Activated T-helper 2 cell treated with anti-CD3 and anti-CD28 coated beads, Interferon-gamma antibody, Interleukin-2, Interleukin-4, amounts not matched to agents 10 μg/mL and 5 μg/mL and 100 μg/mL, durations not matched to agents 14 hours and 24 hours and 36 hours (primary cell): Measurements from ENCODE around the gene CP. TPM values are rescaled to one million over a fixed set of nuclear protein-coding genes. Genes with fewer than 3 reads are reported as not detected.
"Not testable (repeated sequence)": the region's sequence is repeated elsewhere in the genome, so short reads cannot be mapped to it uniquely, and the experiment has no call there.

Source experiments
- DNase-seq: peaks from one replicate; pipeline ENCODE4 v3.0.0; 2021; ENCODE audit warnings: low spot score
- H3K27ac Mint-ChIP-seq: one replicate; pipeline ENCODE4 v1.8.0; 2021; ENCODE audit warnings: mixed read lengths
- H3K27me3 Mint-ChIP-seq: one replicate; pipeline ENCODE4 v1.8.0; 2021; ENCODE audit warnings: low read depth, mixed read lengths
- H3K36me3 Mint-ChIP-seq: one replicate; pipeline ENCODE4 v1.8.0; 2021; ENCODE audit warnings: low read depth, mixed read lengths
- H3K4me1 Mint-ChIP-seq: one replicate; pipeline ENCODE4 v1.8.0; 2021; ENCODE audit warnings: low read depth, mixed read lengths
- H3K4me3 Mint-ChIP-seq: one replicate; pipeline ENCODE4 v1.8.0; 2021; ENCODE audit warnings: low read depth, mild to moderate bottlenecking, moderate library complexity, mixed read lengths
- H3K9me3 Mint-ChIP-seq: one replicate; pipeline ENCODE4 v1.8.0; 2021; ENCODE audit warnings: mixed read lengths
- intact Hi-C: fragments of 100-400 bp; cut with micrococcal nuclease; formaldehyde crosslinking; loops from one replicate; pipeline ENCODE4 v1.15.1; 2023
- total RNA-seq: library from RNA; stranded (reverse); gene quantifications from 2 replicates; pipeline ENCODE4 v1.2.3, GENCODE V29; 2022

Gene CP
- total RNA-seq, 1 donor from 2014 or later, result not detected

DNA sequence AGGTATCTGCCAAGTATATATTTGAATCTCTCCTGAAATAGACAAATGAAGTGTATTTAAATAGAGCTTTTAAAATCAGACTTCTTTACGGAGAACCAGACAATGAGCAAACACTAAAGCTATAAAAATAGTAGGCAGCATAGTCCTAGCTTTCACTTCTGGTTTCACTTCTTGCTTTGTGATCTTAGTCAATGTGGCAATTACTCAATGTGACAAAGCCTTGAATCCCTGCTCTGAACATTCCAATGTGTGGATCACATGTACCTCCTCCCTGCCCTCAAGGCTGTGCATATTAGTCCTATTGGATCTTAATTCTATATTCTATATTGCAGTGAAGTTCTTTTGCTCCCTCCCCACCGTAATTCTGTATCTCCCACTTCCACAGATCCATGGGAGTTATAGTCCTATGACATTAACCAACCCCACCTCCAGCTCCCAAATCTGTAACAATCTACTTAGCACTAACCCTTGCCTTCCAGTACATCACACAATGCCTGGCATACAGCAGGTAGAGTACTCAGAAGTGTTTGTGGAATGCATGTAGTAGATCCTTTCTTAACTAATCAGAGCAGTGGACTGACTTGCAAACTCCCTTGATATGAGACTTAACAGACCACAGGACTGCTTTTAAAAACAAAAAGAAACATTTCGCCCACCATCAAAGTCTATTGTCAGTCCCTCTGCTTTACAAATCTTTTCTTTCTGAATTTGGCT is 24.3 kb upstream of the CP start:
- Mint-ChIP-seq H3K27ac (peak overlapping the region; percentile 21), H3K27me3 (peaks cover 7% of the 10 kb centered on the region), H3K4me1 (peaks cover 39% of the 10 kb centered on the region), H3K36me3 (no peaks in the 10 kb centered on the region), H3K4me3 (no peak overlapping the region), H3K9me3 (no peaks in the 10 kb centered on the region)
- no peak for DNase-seq
- intact Hi-C loops, result loop anchor here (5.0 kb wide), 1 partner anchor 254 kb away; the partner anchor contains the start of gene GYG1

DNA sequence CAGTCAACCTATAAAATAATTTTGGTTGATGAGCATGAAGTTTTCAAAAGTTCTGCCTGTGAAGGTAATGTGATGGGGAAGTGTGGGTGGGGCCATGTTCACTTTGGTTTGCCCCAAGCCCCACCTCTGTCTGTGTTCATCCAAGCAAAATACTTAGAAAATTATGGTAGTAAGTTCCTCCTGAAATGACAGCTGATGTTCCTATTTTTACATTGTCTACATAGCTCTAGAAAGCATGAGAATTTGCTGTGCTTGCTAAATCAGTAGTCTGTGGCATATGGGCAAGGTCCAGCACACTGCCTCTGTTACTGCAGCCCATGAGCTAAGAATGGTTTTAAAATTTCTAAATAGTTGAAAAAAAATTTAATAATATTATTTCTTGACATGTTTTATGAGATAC is 21.9 kb upstream of the CP start:
- intact Hi-C loops, result no loop called here
- DNase-seq, result no peak
- Mint-ChIP-seq H3K27ac (no peak overlapping the region), H3K36me3 (no peaks in the 10 kb centered on the region), H3K9me3 (no peaks in the 10 kb centered on the region), H3K27me3 (peaks cover 16% of the 10 kb centered on the region), H3K4me3 (no peak overlapping the region), H3K4me1 (peaks cover 34% of the 10 kb centered on the region)

DNA sequence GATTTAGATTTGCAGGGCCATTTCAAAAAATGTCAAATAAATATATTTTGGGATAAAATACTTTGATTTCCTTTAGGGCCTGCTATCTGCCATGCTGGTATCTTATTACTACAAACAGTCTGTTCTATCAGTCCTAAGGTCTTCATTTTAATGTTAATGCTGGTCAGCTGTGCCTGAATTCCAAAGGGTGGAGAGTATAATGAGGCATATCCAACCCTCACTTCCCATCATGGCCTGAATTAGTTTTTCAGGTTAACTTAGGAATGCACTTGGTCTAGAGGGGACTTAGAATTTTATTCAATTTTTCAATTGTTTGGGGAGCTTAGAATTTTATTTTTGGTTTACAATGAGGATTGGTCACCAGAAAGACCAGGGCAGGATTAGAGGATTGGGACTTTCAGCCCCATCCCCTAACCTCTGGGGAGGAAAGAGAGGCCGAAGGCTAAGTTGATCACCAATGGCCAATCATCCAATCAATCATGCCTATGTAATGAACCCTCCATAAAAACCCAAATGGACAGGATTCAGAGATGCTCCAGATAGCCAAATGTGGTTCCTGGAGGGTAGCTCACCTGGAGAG is 17.8 kb upstream of the CP start:
- DNase-seq, result no peak
- H3K4me1 Mint-ChIP-seq, result peaks cover 9% of the 10 kb centered on the region
- no peak overlapping the region for H3K4me3 Mint-ChIP-seq
- H3K27me3 Mint-ChIP-seq, result peaks cover 36% of the 10 kb centered on the region
- no peak overlapping the region for H3K27ac Mint-ChIP-seq
- intact Hi-C loops, result no loop called here
- H3K9me3 Mint-ChIP-seq, result no peaks in the 10 kb centered on the region
- H3K36me3 Mint-ChIP-seq, result no peaks in the 10 kb centered on the region

DNA sequence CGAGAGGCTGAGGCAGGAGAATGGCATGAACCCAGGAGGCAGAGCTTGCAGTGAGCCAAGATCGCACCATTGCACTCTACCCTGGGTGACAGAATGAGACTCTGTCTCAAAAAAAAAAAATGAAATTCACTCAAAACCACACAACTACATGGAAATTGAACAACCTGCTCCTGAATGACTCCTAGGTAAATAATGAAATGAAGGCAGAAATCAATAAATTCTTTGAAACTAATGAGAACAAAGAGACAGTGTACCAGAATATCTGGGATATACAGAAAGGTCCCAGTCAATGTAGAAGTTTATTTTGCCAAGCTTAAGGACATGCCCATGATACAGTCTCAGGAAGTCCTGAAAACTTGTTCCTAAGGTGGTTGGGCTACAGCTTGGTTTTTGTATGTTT is 16.6 kb upstream of the CP start:
- H3K4me1 Mint-ChIP-seq, DNase-seq, H3K9me3 Mint-ChIP-seq, H3K36me3 Mint-ChIP-seq, intact Hi-C loops, H3K4me3 Mint-ChIP-seq, H3K27ac Mint-ChIP-seq: not testable (repeated sequence)
- H3K27me3 Mint-ChIP-seq, result peaks cover 36% of the 10 kb centered on the region

DNA sequence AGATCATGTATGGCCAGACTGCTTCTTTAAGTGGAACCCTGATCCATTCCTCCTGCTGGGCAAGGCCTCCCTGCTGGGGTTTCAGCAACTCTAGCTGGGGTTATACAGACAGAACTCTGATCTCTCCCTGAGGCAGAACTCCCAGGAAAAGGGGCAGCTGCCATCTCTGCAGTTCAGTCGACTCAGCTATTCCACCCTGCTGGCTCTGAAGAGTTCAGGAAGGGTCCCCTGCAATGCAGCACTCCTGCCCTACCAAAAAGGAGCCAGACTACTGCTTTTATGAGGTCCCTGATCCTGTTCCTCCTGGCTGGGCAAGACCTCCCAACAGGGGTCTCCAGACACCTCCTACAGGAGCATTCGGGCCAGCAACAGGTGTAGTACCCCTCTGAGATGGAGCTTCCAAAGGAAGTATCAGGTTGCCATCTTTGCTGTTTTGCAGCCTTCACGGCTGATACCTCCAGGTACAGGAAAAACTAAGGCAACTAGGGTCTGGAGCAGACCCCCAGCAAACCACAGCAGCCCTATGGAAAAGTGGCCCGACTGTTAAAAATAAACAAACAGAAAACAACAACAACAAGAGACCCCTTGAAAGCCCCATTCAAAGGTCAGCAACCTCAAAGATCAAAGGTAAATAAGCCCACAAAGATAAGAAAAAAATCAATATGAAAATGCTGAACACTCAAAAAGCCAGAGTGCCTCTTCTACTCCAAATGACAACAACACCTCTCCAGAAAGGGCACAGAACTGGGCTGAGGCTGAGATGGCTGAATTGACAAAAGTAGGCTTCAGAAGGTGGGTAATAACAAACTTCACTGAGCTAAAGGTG is 14.2 kb upstream of the CP start:
- no peaks in the 10 kb centered on the region for H3K4me1 Mint-ChIP-seq

DNA sequence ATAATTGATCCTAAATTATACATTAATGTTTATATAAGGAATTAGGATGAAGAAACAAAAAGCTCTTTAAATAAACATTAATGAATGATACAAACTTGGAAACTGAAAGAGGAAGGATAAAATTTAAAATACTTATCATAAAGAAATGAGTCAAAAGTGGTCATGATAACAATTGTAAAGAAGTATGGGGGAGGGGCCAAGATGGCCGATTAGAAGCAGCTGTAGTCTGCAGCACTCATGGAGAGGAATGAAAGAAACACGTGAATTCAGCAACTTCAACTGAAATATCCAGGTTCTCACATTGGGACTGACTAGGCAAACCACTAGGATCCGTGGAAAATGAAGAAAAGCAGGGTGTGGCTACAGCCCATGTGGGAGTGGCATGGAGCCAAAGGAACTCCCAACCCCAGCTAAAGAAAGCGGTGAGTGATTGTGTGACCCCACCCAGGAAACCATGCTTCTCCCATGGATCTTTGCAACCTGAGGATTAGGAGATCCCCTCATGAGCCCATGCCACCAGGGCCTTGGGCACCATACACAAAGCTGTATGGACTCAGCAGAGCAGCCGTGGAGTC is 13.1 kb upstream of the CP start:
- H3K9me3 Mint-ChIP-seq, result no peaks in the 10 kb centered on the region

More for the DNA sequence above, 14.2 kb upstream of the CP start:
- no peak overlapping the region for H3K27ac Mint-ChIP-seq
- H3K4me3 Mint-ChIP-seq, result no peak overlapping the region
- peaks cover 42% of the 10 kb centered on the region for H3K27me3 Mint-ChIP-seq
- H3K9me3 Mint-ChIP-seq, result no peaks in the 10 kb centered on the region
- intact Hi-C loops, result no loop called here
- DNase-seq, result no peak
- no peaks in the 10 kb centered on the region for H3K36me3 Mint-ChIP-seq

DNA sequence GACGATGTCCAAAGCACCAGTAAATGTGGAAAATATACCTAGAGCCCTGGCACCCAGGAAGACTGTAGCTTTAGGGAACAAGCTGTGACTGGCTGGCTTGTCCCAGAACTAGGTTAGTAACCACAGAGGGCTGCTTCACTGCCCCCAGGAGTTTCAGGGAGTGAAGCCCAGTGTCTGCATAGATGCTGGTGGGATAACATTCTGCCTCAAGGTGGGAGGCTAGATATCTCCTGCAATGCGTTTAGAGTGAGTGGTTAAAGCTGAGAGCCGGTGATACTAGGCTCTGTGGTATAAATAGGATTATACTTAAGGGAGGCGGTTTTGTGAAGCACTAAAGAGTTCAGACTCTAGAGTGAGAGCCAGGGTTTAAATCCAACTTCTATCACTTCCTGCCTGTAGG is 11.7 kb upstream of the CP start:
- Mint-ChIP-seq H3K4me3 (no peak overlapping the region), H3K4me1 (no peaks in the 10 kb centered on the region), H3K9me3 (no peaks in the 10 kb centered on the region), H3K27me3 (peaks cover 31% of the 10 kb centered on the region), H3K36me3 (no peaks in the 10 kb centered on the region), H3K27ac (no peak overlapping the region)
- DNase-seq, result no peak
- intact Hi-C loops, result no loop called here

More for the DNA sequence above, 13.1 kb upstream of the CP start:
- Mint-ChIP-seq H3K27me3 (peaks cover 35% of the 10 kb centered on the region), H3K4me3 (no peak overlapping the region), H3K27ac (no peak overlapping the region), H3K4me1 (no peaks in the 10 kb centered on the region), H3K36me3 (no peaks in the 10 kb centered on the region)
- no peak for DNase-seq
- intact Hi-C loops, result no loop called here

DNA sequence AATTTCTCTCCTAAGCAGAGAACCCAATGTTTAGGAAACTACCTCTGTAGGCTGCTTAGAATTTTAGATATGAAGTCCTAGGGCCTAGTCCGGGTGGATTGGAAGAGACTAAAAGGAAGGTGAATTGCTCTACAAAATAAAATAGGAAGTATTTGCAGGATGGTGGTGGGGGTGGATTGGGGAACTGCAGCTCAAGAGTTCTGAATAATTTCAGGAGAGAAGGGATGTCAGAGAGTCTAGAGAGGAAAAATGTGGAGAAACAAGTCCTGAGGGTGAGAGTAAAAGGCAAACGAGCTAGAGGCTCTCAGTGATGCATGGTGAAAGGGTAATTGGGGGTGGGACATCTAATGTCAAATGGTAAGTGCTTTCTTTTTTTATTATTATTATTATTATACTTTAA is 10.2 kb upstream of the CP start:
- H3K27ac Mint-ChIP-seq, result no peak overlapping the region
- H3K27me3 Mint-ChIP-seq, result peaks cover 22% of the 10 kb centered on the region
- H3K36me3 Mint-ChIP-seq, result no peaks in the 10 kb centered on the region
- DNase-seq, result no peak
- no peaks in the 10 kb centered on the region for H3K4me1 Mint-ChIP-seq
- no peak overlapping the region for H3K4me3 Mint-ChIP-seq
- no peaks in the 10 kb centered on the region for H3K9me3 Mint-ChIP-seq
- intact Hi-C loops, result no loop called here

DNA sequence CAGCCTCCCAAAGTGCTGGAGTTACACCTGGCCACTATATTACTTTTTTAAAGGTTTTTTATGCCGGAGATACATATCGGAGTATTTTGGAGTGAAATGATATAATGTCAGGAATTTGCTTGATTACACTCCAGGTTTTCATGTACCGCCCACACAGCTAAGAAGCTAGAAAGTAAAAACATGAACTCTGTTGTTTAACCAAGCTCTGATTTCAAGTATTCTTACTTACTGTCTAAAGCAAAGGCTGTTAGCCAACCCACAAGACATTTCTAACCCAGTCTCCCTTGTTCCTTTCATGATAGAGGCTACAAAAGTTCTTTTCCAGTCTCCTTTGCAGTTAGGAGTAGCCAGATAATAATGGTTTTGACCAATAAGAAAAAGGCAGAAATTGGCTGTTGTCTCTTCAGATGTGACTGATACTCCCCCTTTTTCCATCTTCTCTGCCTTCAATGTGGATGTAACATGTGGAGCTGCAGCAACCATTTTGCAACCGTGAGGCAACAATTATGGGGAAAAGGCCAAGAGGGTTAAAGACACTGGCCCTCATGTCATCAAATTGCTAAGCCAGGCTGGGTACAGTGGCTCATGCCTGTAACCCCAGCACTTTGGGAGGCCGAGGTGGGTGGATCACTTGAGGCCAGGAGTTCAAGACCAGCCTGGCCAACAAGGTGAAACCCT is 6.1 kb upstream of the CP start:
- Mint-ChIP-seq H3K27me3 (peaks cover 11% of the 10 kb centered on the region), H3K4me3 (no peak overlapping the region)

DNA sequence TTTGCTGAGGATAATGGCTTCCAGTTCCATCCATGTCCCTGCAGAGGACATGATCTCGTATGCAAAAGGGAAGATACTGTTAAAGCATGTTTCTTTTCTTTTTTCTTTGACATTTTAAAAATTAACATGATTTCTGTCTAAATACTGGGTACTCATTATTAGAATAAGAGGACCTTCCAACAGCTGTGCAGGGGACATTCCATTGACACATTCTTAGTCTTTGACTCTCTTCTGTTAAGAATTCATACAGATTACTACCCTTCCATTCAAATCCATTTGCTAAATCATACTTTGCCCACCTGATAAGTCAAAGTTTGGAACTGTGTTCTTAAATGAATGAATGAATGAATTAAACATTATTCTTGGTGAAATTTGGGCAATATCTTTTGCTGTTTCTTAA is 5.1 kb upstream of the CP start:
- intact Hi-C loops, result no loop called here
- DNase-seq, result no peak
- Mint-ChIP-seq H3K36me3 (no peaks in the 10 kb centered on the region), H3K4me3 (no peak overlapping the region), H3K27me3 (peaks cover 8% of the 10 kb centered on the region), H3K4me1 (peaks cover 29% of the 10 kb centered on the region), H3K27ac (no peak overlapping the region), H3K9me3 (no peaks in the 10 kb centered on the region)

More for the DNA sequence above, 6.1 kb upstream of the CP start:
- intact Hi-C loops, result no loop called here
- Mint-ChIP-seq H3K9me3 (no peaks in the 10 kb centered on the region), H3K27ac (no peak overlapping the region), H3K4me1 (peaks cover 29% of the 10 kb centered on the region), H3K36me3 (no peaks in the 10 kb centered on the region)
- no peak for DNase-seq

DNA sequence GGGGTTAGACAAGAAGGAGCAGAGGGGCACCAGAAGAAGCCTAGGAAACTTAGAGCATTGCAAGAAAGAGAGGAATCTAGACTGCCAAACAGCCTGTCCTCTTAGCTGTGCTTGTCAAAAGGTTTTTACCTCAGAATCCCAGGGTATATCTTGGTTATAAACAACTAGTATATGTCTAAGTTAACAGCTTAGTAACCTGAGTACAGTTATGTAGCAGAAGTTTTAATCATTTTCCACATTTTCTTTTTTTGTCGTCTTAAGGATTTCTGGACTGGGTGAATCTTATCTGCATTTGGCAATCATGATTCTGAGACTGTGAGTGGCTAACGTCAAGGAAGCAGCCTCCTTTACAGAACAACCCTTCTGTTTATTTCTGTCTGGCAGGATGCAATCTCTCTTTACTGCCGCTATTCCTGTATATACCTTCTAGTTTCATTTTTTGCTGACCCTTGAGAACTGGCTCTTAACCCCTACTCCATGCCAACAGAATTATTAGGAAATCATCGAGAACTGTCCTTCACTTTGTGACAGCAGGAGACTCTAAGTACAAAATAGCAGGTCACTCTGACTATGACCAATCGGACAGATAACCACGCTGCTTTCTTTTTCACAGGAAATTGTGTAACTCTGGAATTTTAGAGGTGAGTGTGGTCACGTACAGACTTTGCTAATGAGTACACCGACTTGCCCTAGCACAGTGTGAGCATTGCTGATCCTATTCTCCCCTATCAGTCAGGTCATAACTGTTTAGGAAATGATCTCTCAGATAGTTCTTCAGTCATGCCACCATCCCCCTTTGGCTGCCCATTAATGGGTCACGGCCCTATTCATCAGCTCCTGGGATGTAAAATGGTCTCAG is 3.3 kb upstream of the CP start:
- no peaks in the 10 kb centered on the region for H3K27me3 Mint-ChIP-seq

DNA sequence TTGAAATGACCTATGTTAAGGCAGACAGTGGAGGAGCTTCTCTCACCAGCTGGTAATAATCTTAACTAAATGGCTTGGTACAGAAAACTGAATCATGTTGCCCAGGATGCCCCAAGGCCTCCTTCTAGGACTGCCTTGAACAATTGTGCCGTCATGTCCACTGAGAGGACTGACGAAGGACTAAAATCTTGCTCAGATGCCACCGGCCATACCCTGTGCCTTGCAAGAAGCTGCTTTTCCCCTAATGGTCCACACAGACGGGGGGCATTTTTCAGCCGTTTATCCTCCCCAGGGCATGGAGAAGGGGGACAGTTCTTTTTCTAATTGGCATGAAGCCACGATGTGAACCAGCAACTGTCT is 1.8 kb upstream of the CP start:
- no peaks in the 10 kb centered on the region for H3K36me3 Mint-ChIP-seq
- H3K9me3 Mint-ChIP-seq, result no peaks in the 10 kb centered on the region
- H3K27me3 Mint-ChIP-seq, result no peaks in the 10 kb centered on the region
- H3K27ac Mint-ChIP-seq, result peak overlapping the region; percentile 18
- H3K4me1 Mint-ChIP-seq, result peaks cover 29% of the 10 kb centered on the region
- H3K4me3 Mint-ChIP-seq, result no peak overlapping the region
- intact Hi-C loops, result no loop called here
- no peak for DNase-seq

More for the DNA sequence above, 3.3 kb upstream of the CP start:
- peak; percentile 32 for DNase-seq
- H3K36me3 Mint-ChIP-seq, result no peaks in the 10 kb centered on the region
- no peaks in the 10 kb centered on the region for H3K9me3 Mint-ChIP-seq
- peak overlapping the region; percentile 83 for H3K27ac Mint-ChIP-seq
- intact Hi-C loops, result loop anchor here (1.0 to 2.0 kb wide), 4 partner anchors 21 to 72 kb away; no protein-coding TSS in a partner anchor
- H3K4me1 Mint-ChIP-seq, result peaks cover 29% of the 10 kb centered on the region
- peak overlapping the region; percentile 81 for H3K4me3 Mint-ChIP-seq
